Endothelial cell of umbilical vein (primary cell): Measurements from ENCODE around the gene PPP5C. TPM values are rescaled to one million over a fixed set of nuclear protein-coding genes. Genes with fewer than 3 reads are reported as not detected.
"Not testable (repeated sequence)": the region's sequence is repeated elsewhere in the genome, so short reads cannot be mapped to it uniquely, and the experiment has no call there.

Experiments used
- BruUV-seq: library from RNA; stranded (reverse); fragments of 400-500 nt; replicated peaks from 2 replicates; lab custom pipeline; 2021; lab: Mats Ljungman, UMichigan
- CTCF ChIA-PET: fragments of 300-600, 350-600 bp; sonication (Branson Sonifier 250); formaldehyde crosslinking; loops from one replicate; lab custom pipeline; 2021; ENCODE audit warnings: antibody characterized with exemption, inconsistent platforms; lab: Charles Lee
- POLR2A ChIA-PET: fragments of 300-600, 350-600 bp; sonication (Branson Sonifier 250); formaldehyde crosslinking; loops from one replicate; lab custom pipeline; 2021; ENCODE audit warnings: antibody characterized with exemption, inconsistent platforms; lab: Charles Lee
- DNase-seq: peaks from one replicate; pipeline ENCODE4 v3.0.0-alpha.2; 2011; ENCODE audit warnings: low read depth, low spot score
- FAIRE-seq: peaks from 2 replicates; lab custom pipeline; 2011; peaks lifted over from hg19 to GRCh38; lab: Jason Lieb, UNC
- H2AFZ ChIP-seq: 2 replicates; pipeline ENCODE4 v1.6.0; 2012; ENCODE audit warnings: low read depth, low read length, control low read depth, inconsistent platforms
- H3K27ac ChIP-seq: 2 replicates; pipeline ENCODE4 v1.5.1; 2011; ENCODE audit warnings: low read depth, mild to moderate bottlenecking, control low read depth, low read length, moderate library complexity; ENCODE audit not compliant: insufficient read depth
- H3K27me3 ChIP-seq, 2 experiments: 2 replicates each; pipeline versions ENCODE4 v1.6.0 to v1.6.1; 2011; ENCODE audit warnings: low read length in 2 of 2, mixed read lengths in 1 of 2; ENCODE audit not compliant: control insufficient read depth in 2 of 2, insufficient read depth in 2 of 2
- H3K36me3 ChIP-seq, 2 experiments: 2 replicates in 1 of 2; 3 replicates in 1 of 2; pipeline ENCODE4 v1.5.1; 2011; ENCODE audit warnings: low read length in 2 of 2, mild to moderate bottlenecking in 1 of 2, moderate library complexity in 1 of 2; ENCODE audit not compliant: control insufficient read depth in 2 of 2, insufficient read depth in 2 of 2; ENCODE audit errors: extremely low read depth in 1 of 2
- H3K4me1 ChIP-seq: 3 replicates; pipeline ENCODE4 v1.5.1; 2011; ENCODE audit warnings: mild to moderate bottlenecking, low read length; ENCODE audit not compliant: control insufficient read depth, insufficient read depth; ENCODE audit errors: extremely low read depth
- H3K4me2 ChIP-seq: 2 replicates; pipeline ENCODE4 v1.6.1; 2011; ENCODE audit warnings: low read length, control low read depth, mixed read lengths; ENCODE audit not compliant: insufficient read depth
- H3K4me3 ChIP-seq, 3 experiments: fragments of 200-600 bp in 1 of 3; sonication (generic), shearing (Covaris generic) in 1 of 3; replicated peaks in 1 of 3; 2 replicates each; pipeline ENCODE4 v1.5.1; 2011 to 2016; ENCODE audit warnings: control low read depth in 3 of 3, low read length in 3 of 3, mild to moderate bottlenecking in 2 of 3, inconsistent platforms in 1 of 3, low read depth in 1 of 3, moderate library complexity in 1 of 3; ENCODE audit not compliant: insufficient read depth in 1 of 3
- H3K79me2 ChIP-seq: 2 replicates; pipeline ENCODE4 v1.6.0; 2012; ENCODE audit warnings: low read length, inconsistent platforms; ENCODE audit not compliant: control insufficient read depth, insufficient read depth
- H3K9ac ChIP-seq: replicated peaks from 2 replicates; pipeline ENCODE3; 2011; ENCODE audit warnings: low read length, control low read depth; ENCODE audit not compliant: insufficient read depth; ENCODE audit errors: extremely low read depth
- H3K9me1 ChIP-seq: replicated peaks from 3 replicates; pipeline ENCODE4 v1.6.0; 2011; ENCODE audit warnings: mild to moderate bottlenecking, low read length; ENCODE audit not compliant: control insufficient read depth, insufficient read depth; ENCODE audit errors: extremely low read depth
- H3K9me3 ChIP-seq: replicated peaks from 2 replicates; pipeline ENCODE4 v1.5.1; 2012; ENCODE audit warnings: low read length, inconsistent platforms; ENCODE audit not compliant: control insufficient read depth, insufficient read depth
- H4K20me1 ChIP-seq: replicated peaks from 2 replicates; pipeline ENCODE3; 2011; ENCODE audit warnings: mild to moderate bottlenecking, low read length; ENCODE audit not compliant: control insufficient read depth, insufficient read depth; ENCODE audit errors: extremely low read depth
- GATA2 ChIP-seq: IDR thresholded peaks from 2 replicates; pipeline ENCODE4 v1.7.0; 2011; ENCODE audit warnings: low read depth, mild to moderate bottlenecking, moderate library complexity, mixed read lengths, low read length; ENCODE audit not compliant: insufficient read length, insufficient read depth
- JUN ChIP-seq: IDR thresholded peaks from 2 replicates; pipeline ENCODE4 v1.6.1; 2011; ENCODE audit warnings: borderline replicate concordance, low read depth; ENCODE audit not compliant: insufficient read length, insufficient read depth
- MAX ChIP-seq: IDR thresholded peaks from 2 replicates; pipeline ENCODE4 v1.6.1; 2011; ENCODE audit not compliant: insufficient read depth, insufficient read length
- MYC ChIP-seq: IDR thresholded peaks from one replicate; pipeline ENCODE4 v1.6.1; 2011; ENCODE audit warnings: mild to moderate bottlenecking, low read depth, low read length
- dilution Hi-C: fragments of 300-500 bp; cut with MboI; formaldehyde crosslinking; loops from one replicate; pipeline ENCODE4 v1.15.0; 2019; ENCODE audit warnings: low sequenced_read_pairs; ENCODE audit not compliant: extremely low pct_ligation_motif_present
- intact Hi-C: fragments of 100-400 bp; cut with micrococcal nuclease; formaldehyde crosslinking; loops from one replicate; pipeline ENCODE4 v1.10.0; 2022
- polyA plus RNA-seq, 4 experiments: library from polyadenylated mRNA; depleted of rRNA in 3 of 4; stranded (reverse) in 3 of 4; unstranded in 1 of 4; fragments of >200 nt; gene quantifications; 2 replicates each; pipeline versions ENCODE4 v1.2.1 to v1.2.3, GENCODE V29; 2011 to 2012; ENCODE audit warnings: missing spikeins in 1 of 4
- small RNA-seq: library from RNA; depleted of rRNA; stranded (forward); fragments of <200 nt; gene quantifications from one replicate; pipeline ENCODE3, GENCODE V24; 2012; ENCODE audit warnings: low replicate concordance, low read depth; ENCODE audit not compliant: insufficient read depth, insufficient read length
- total RNA-seq: library from RNA; stranded (reverse); gene quantifications from 2 replicates; pipeline ENCODE4 v1.2.3, GENCODE V29; 2021
- TF ChIP-seq, protein P1 (sequence below), 2 donors: IDR thresholded peaks; 1 replicate in 1 of 2; 2 replicates in 1 of 2; pipeline ENCODE4 v1.5.1; 2011; ENCODE audit warnings: low read length in 2 of 2, mild to moderate bottlenecking in 2 of 2, moderate library complexity in 2 of 2, control low read depth in 1 of 2, inconsistent platforms in 1 of 2, low read depth in 1 of 2; ENCODE audit not compliant: insufficient read depth in 1 of 2; ENCODE audit errors: extremely low read depth in 1 of 2

The PPP5C gene
- total and polyA plus RNA-seq, 2 donors (not counting 3 experiments of a cell fraction or from before 2014, with no cell fraction given): 114 to 172 TPM

DNA sequence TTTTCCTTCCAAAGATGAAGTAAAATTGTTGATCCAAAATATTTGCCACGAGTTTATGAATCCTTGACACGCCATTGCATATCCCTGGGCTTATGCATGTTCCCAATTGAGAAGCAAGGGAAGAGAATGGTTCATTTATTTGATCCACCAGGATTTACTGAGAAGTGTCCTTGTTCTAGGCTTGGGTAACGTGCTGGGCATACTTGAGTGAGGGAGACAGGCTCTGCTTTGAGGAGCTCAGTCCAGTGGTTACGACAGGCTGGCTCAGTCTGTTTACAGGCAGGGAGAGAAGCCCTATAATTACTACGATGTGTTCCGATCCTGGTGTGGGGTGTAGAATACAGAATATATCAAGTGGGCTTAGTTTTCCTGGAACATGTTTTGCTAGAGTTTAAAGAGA lies 88.1 kb downstream of the PPP5C start:
- no peaks in the 10 kb centered on the region for H3K36me3 ChIP-seq
- H3K27me3 ChIP-seq: peaks cover 2 to 5% of the 10 kb centered on the region in 2 experiments
- no TSS peak for BruUV-seq
- no peak overlapping the region for H3K27ac ChIP-seq
- H4K20me1 ChIP-seq: no peaks in the 10 kb centered on the region
- H3K9me3 ChIP-seq: no peaks in the 10 kb centered on the region
- no peak overlapping the region for H3K4me3 ChIP-seq
- intact Hi-C loops (no loop called here), dilution Hi-C loops (no loop called here)
- H2AFZ ChIP-seq: no peak overlapping the region
- H3K79me2 ChIP-seq: no peaks in the 10 kb centered on the region
- no peak overlapping the region for H3K9ac ChIP-seq
- no peak for DNase-seq
- ChIA-PET CTCF (no interaction called here), POLR2A (no interaction called here)
- H3K9me1 ChIP-seq: no peaks in the 10 kb centered on the region
- no peak overlapping the region for H3K4me2 ChIP-seq
- no peak for TF ChIP-seq MAX
- no peak for TF ChIP-seq MYC
- TF ChIP-seq GATA2: no peak
- TF ChIP-seq, protein P1, sequence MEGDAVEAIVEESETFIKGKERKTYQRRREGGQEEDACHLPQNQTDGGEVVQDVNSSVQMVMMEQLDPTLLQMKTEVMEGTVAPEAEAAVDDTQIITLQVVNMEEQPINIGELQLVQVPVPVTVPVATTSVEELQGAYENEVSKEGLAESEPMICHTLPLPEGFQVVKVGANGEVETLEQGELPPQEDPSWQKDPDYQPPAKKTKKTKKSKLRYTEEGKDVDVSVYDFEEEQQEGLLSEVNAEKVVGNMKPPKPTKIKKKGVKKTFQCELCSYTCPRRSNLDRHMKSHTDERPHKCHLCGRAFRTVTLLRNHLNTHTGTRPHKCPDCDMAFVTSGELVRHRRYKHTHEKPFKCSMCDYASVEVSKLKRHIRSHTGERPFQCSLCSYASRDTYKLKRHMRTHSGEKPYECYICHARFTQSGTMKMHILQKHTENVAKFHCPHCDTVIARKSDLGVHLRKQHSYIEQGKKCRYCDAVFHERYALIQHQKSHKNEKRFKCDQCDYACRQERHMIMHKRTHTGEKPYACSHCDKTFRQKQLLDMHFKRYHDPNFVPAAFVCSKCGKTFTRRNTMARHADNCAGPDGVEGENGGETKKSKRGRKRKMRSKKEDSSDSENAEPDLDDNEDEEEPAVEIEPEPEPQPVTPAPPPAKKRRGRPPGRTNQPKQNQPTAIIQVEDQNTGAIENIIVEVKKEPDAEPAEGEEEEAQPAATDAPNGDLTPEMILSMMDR (IDR thresholded peaks at IDR 0.05; ENCODE audit: extremely low read depth in 1 of 2, insufficient read depth in 1 of 2, low read depth in 1 of 2, low read length in 2 of 2): no peak
- no peak for TF ChIP-seq JUN
- no peak for FAIRE-seq
- H3K4me1 ChIP-seq: no peaks in the 10 kb centered on the region

DNA sequence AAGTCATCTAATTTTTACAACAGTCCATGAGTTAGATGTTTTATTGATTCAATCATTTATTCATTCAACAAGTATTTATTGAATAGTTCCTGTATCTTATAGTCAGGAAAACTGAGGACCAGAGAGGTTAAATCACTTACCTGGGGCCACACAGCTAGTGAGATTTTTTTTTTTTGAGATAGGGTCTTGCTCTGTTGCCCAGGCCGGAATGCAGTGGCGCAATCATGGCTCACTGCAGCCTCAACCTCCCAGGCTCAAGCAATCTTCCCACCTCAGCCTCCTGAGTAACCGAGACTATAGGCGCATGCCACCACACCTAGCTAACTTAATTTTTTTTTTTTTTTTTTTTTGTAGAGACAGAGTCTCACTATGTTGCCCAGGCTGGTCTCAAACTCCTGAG lies 88.8 kb downstream of the PPP5C start:
- H3K79me2 ChIP-seq, BruUV-seq, H3K4me2 ChIP-seq, H3K36me3 ChIP-seq, H3K4me3 ChIP-seq, H4K20me1 ChIP-seq, DNase-seq, CTCF ChIA-PET, dilution Hi-C loops, H3K27ac ChIP-seq, H3K9me3 ChIP-seq, intact Hi-C loops, H3K9me1 ChIP-seq, H2AFZ ChIP-seq, H3K27me3 ChIP-seq, POLR2A ChIA-PET, FAIRE-seq, H3K9ac ChIP-seq, H3K4me1 ChIP-seq: not testable (repeated sequence)

Small RNA genes lying within 50 kb of the gene (small RNA-seq; reads per million reads assigned to genes)
- not detected for gene RNU6-924P

Other genes with a start within 250 kb of the PPP5C start
- gene IGFL3, start 222.4 kb upstream of the PPP5C start, total RNA-seq: not detected in 2 replicates
- gene IGFL3, start 222.4 kb upstream of the PPP5C start, polyA plus RNA-seq: not detected in 2 replicates
- gene IGFL2, start 198.8 kb upstream of the PPP5C start, total RNA-seq: not detected in 2 replicates
- gene IGFL2, start 198.8 kb upstream of the PPP5C start, polyA plus RNA-seq: not detected in 2 replicates
- not detected in 2 replicates for gene IGFL1, start 117.3 kb upstream of the PPP5C start, total RNA-seq
- gene IGFL1, start 117.3 kb upstream of the PPP5C start, polyA plus RNA-seq: not detected in 2 replicates
- gene HIF3A, start 50.0 kb upstream of the PPP5C start, total RNA-seq: 8.1 and 8.5 TPM in 2 replicates
- 5.6 and 8.5 TPM in 2 replicates for gene HIF3A, start 50.0 kb upstream of the PPP5C start, polyA plus RNA-seq
- gene CCDC8, start 66.5 kb downstream of the PPP5C start, total RNA-seq: 0.35 and 0.75 TPM in 2 replicates
- gene CCDC8, start 66.5 kb downstream of the PPP5C start, polyA plus RNA-seq: 0.18 and 0.19 TPM in 2 replicates
- 0.07 TPM in 1 of 2 replicates, not detected in the other for gene PNMA8C, start 81.8 kb downstream of the PPP5C start, total RNA-seq
- not detected in 2 replicates for gene PNMA8C, start 81.8 kb downstream of the PPP5C start, polyA plus RNA-seq
- 0.16 and 0.27 TPM in 2 replicates for gene PNMA8A, start 124.5 kb downstream of the PPP5C start, total RNA-seq
- 0.08 and 0.25 TPM in 2 replicates for gene PNMA8A, start 124.5 kb downstream of the PPP5C start, polyA plus RNA-seq
- gene PNMA8B, start 148.8 kb downstream of the PPP5C start, total RNA-seq: 0.11 TPM in 1 of 2 replicates, not detected in the other
- gene PNMA8B, start 148.8 kb downstream of the PPP5C start, polyA plus RNA-seq: 0.02 TPM in 1 of 2 replicates, not detected in the other